ENCODE results near the gene TSPEAR.
"Not testable (repeated sequence)": the region's sequence is repeated elsewhere in the genome, so short reads cannot be mapped to it uniquely, and the experiment has no call there.

GRCh38 chr21:44661567-44661966 is 49.8 kb downstream of the TSPEAR start:
- TF ChIP-seq CTCF (IDR thresholded peaks at IDR 0.05); YY1 (IDR thresholded peaks at IDR 0.05; ENCODE audit: low read depth); FOXM1 (IDR thresholded peaks at IDR 0.05; ENCODE audit: low read depth); EP300 (IDR thresholded peaks at IDR 0.05; ENCODE audit: borderline replicate concordance in 1 of 2, low read depth in 1 of 2, low read length in 1 of 2); CHD2 (IDR thresholded peaks at IDR 0.05; ENCODE audit: low read length, partially characterized antibody); RAD21 (IDR thresholded peaks at IDR 0.05; ENCODE audit: low read length); JUND (IDR thresholded peaks at IDR 0.05): not testable (repeated sequence)

All from SK-N-SH (cell line).